GM12864 (cell line): ENCODE measurements around the gene TMEM72.

Experiments used
- DNase-seq: peaks from one replicate; pipeline ENCODE4 v3.0.0-alpha.2; 2011; ENCODE audit warnings: low read depth
- H3K4me3 ChIP-seq: 2 replicates; pipeline ENCODE4 v1.5.1; 2011; ENCODE audit warnings: mild to moderate bottlenecking, low read depth, low read length, control low read depth
- TF ChIP-seq, protein P1 (sequence below): IDR thresholded peaks from 2 replicates; pipeline ENCODE4 v1.5.1; 2011; ENCODE audit warnings: low read depth, mild to moderate bottlenecking, moderate library complexity, low read length, control low read depth, inconsistent platforms; ENCODE audit errors: missing control alignments

TMEM72 gene

DNA sequence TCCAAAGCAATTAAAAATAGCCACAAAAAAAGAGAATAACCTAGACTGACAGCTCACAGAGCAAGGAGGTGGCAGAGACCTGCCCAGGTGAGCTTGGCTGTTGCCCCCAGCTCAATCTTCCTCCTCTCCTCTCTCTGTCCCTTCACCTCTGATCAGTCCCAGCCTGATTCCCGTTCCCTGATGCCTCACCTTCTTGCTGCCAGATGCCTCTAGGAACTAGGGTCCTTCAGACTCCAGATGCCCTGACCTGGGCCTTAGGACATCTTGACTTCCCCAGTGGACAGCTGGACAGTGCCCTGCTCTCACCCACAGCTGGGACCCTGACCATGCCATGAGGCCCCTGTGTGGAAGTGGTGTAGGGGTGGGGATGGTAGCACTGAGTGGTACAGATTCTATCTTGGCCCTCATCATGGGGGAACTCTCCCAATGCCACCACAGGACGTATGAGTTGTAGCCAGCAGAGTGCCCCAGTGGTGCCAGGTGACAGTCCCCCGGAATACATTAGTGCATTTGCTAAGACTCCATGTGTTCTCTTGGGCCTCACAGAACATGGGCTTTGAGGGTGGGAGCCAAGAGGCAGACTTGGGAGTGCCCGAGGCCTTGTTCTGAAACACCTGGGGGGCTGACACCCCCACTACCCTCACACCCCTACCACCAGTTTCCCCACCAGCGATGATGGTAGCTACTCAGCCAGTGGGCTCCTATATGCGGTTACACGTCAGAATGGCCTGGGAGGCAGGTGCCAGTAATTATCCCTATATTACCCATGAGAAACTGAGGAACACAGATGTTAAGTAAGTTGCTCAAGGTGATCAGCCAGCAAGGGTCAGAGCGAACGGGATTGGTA, 65.4 kb downstream of the TMEM72 start:
- TF ChIP-seq, protein P1, sequence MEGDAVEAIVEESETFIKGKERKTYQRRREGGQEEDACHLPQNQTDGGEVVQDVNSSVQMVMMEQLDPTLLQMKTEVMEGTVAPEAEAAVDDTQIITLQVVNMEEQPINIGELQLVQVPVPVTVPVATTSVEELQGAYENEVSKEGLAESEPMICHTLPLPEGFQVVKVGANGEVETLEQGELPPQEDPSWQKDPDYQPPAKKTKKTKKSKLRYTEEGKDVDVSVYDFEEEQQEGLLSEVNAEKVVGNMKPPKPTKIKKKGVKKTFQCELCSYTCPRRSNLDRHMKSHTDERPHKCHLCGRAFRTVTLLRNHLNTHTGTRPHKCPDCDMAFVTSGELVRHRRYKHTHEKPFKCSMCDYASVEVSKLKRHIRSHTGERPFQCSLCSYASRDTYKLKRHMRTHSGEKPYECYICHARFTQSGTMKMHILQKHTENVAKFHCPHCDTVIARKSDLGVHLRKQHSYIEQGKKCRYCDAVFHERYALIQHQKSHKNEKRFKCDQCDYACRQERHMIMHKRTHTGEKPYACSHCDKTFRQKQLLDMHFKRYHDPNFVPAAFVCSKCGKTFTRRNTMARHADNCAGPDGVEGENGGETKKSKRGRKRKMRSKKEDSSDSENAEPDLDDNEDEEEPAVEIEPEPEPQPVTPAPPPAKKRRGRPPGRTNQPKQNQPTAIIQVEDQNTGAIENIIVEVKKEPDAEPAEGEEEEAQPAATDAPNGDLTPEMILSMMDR, result no peak
- no peak overlapping the region for H3K4me3 ChIP-seq
- DNase-seq, result no peak

DNA sequence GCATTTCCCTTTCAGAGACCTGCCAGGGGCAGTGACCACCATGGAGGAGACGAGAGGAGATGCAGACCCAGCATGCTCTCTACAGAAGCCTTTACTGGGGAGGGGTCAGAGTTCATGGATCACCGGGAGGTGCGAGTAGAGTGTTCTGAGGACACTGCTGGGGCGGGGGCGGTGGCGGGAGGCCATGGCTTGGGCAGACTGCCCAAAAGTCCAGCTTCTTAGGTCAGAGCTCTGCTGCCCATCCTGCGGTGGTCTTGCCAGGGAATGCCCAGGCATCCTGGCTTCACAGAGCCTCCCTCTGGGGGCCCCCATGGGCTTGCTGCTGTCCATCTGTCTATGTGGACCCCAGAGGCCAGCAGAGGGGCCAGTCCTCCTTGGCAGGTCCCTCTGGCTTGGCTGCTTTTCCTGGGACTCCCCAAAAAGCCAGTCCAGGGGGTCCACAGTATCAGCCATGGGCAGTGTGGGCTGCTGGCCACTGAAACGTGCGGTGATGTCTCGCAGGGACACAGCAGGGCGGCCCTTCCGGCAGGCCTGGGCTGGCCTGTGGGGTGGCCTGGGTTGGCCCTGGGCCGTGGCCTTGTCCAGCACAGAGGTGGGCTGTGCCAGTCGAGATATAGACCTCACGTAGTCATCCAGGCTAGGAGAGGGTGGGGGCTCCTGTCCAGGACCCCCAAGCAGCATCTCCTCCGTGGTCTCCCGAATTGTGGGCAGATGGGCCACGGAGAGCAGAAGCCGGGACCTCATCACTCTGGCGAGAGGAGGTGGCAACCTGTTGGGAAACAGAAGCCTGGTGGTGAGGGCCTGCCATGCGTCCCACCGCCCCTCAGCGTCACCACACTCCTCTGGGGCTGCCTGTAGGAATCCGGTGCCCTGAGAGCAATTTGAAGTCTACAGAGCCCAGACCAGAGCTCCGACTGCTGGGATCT, 66.4 kb downstream of the TMEM72 start:
- TF ChIP-seq, protein P1, result no peak
- H3K4me3 ChIP-seq, result peak overlapping the region; percentile 28
- no peak for DNase-seq

DNA sequence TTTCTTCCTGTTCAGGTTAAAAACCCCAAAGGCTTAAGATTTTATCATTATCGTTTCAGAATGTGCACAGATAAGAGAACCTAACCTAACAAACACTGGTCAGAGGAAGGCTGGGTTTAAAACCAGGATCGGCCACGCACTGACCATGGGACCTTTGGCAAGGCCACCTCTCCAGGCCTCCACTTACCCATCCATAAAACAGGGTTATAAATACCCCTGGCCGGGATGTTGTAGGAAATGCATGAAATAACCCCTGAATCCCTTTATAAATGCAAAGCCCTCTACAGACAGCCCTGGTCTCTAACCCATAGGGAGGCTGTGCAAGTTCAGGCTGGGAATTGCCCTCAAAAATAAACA, 67.1 kb downstream of the TMEM72 start:
- TF ChIP-seq, protein P1, result no peak
- H3K4me3 ChIP-seq, result peak overlapping the region; percentile 28

DNA sequence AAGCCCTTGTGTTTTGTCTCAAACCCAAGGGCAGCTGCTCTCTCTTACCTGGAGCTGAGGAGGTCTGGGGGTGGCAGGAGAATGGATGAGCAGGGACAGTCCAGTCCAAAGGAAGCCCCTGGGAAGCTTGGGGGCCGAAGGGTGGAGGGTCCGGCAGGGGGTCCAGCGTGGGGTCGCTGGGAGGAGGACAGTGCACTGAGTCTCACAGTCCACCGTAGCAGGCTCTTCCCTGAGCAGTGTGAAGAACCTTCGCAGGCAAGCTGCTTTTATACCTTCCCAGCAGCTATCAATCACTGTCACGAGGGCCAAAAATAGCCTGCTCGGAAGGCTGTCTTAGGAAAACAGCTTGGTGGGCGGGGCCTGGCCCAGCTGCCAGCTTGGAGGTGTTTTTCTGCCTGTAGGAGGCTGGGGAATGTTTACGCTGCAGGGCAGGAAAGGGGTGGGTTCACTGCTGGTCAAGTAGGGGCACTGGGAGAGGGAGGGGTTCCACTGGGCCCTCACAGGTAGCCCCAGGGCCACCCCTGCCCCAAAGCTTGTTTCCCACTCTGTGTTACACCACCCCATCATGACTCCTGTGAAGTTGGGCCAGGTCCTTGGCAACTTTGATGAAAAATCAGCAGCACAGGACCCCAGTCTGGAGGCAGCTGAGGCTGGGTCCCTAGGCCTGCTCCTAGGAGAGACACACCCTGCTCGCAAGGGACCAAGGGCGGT, 67.6 kb downstream of the TMEM72 start, which contains the start of gene DEPP1:
Gene DEPP1 (minus strand): TSS at position 240 of the 711 bp plus-strand sequence. CDS start 779 bp downstream, outside the sequence.
- peak within 1 kb of the TSS; percentile 28 for H3K4me3 ChIP-seq
- DNase-seq, result no peak
- TF ChIP-seq, protein P1, result no peak

More for the DNA sequence above, 67.1 kb downstream of the TMEM72 start:
- no peak for DNase-seq

DNA sequence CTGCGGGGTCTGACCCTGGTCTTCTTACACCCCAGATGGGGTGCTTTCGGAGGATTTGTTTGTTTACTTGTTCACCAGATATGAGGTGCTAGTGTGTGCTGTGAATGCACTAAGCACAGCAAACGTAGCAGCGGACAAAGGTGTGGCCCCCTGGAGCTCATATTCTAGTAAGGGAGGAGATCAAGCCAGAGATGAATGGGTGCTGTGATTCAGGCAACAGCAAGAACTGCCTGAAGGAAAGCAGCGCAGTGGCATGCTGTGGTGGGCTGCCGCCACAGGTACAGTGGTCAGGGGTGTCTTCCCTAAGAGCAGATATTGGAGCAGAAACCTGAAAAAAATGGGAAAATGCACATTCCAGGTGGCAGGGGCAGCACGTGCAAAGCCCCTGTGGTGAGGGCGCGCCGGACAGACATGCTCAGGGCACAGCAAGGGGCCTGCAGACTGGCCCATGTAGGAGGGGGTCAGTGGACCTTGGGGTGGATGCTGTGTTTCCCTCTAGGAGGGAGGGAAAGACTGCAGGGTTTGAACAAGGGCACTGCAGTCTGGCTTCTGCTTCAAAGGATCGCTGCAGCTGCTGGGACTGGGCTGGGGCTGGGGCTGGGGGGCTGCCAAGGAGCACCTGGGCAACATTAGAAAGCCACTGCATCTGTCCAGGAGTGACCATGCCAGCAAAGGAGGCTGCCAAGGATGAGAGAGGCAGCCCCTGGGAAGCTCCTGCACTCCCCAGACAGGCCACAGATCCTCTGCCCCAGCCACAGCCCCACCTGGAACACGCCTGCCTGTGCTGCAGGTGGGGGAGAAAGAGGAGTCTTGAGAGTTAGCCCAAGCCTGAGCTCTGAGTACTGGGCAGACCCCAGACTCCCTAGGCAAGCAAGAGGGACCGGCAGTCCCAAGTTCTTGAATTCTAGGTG, 68.4 kb downstream of the TMEM72 start:
- no peak for DNase-seq

More for the DNA sequence above, 68.4 kb downstream of the TMEM72 start:
- no peak overlapping the region; the same call in 1 of the 2 replicates for H3K4me3 ChIP-seq
- TF ChIP-seq, protein P1, result no peak
